IMR-90 (cell line): Measurements from ENCODE around the gene SDK1.

Experiments used
- BHLHE40 ChIP-seq: fragments of 150-350 bp; IDR thresholded peaks from 2 replicates; pipeline ENCODE4 v1.6.1; 2016; ENCODE audit warnings: mild to moderate bottlenecking, low read depth, low read length
- CEBPB ChIP-seq: IDR thresholded peaks from 2 replicates; pipeline ENCODE4 v1.6.1; 2012; ENCODE audit warnings: low read depth, low read length, improper control_type of control experiment
- FOS ChIP-seq: fragments of 150-350 bp; IDR thresholded peaks from 2 replicates; pipeline ENCODE4 v1.6.1; 2016; ENCODE audit warnings: low read depth, low read length
- MAZ ChIP-seq: IDR thresholded peaks from 2 replicates; pipeline ENCODE4 v1.6.1; 2012; ENCODE audit warnings: low read depth, mild to moderate bottlenecking, low read length, improper control_type of control experiment, moderate library complexity, borderline replicate concordance
- MXI1 ChIP-seq: IDR thresholded peaks from 2 replicates; pipeline ENCODE4 v1.6.1; 2012; ENCODE audit warnings: low read depth, mild to moderate bottlenecking, low read length, moderate library complexity, borderline replicate concordance
- NFE2L2 ChIP-seq: fragments of 150-350 bp; IDR thresholded peaks from 2 replicates; pipeline ENCODE4 v1.6.1; 2016; ENCODE audit warnings: low read depth, mild to moderate bottlenecking, low read length
- POLR2A ChIP-seq: IDR thresholded peaks from 2 replicates; pipeline ENCODE4 v1.6.1; 2012; ENCODE audit warnings: mild to moderate bottlenecking, low read depth, low read length
- RAD21 ChIP-seq: IDR thresholded peaks from 2 replicates; pipeline ENCODE4 v1.6.1; 2012; ENCODE audit warnings: low read length, improper control_type of control experiment
- RCOR1 ChIP-seq: IDR thresholded peaks from 2 replicates; pipeline ENCODE4 v1.6.1; 2012; ENCODE audit warnings: mild to moderate bottlenecking, low read length, improper control_type of control experiment; ENCODE audit not compliant: insufficient replicate concordance
- RFX5 ChIP-seq: IDR thresholded peaks from 2 replicates; pipeline ENCODE4 v1.8.0; 2012; ENCODE audit warnings: low read depth, mild to moderate bottlenecking, low read length, moderate library complexity
- SMC3 ChIP-seq: fragments of 150-350 bp; IDR thresholded peaks from 2 replicates; pipeline ENCODE4 v1.6.1; 2016; ENCODE audit warnings: low read depth, mild to moderate bottlenecking, antibody characterized with exemption, low read length, moderate library complexity
- TF ChIP-seq, protein P1 (sequence below): conservative IDR thresholded peaks from 2 replicates; pipeline ENCODE4 v1.5.1; 2012; ENCODE audit warnings: mild to moderate bottlenecking, low read depth, low read length, improper control_type of control experiment
- TF ChIP-seq, protein P2 (sequence below): fragments of 150-350 bp; IDR thresholded peaks from 2 replicates; pipeline ENCODE4 v1.6.1; 2017; ENCODE audit warnings: mild to moderate bottlenecking, antibody characterized with exemption, low read length, low read depth
- TF ChIP-seq, protein P3 (sequence below): fragments of 150-350 bp; IDR thresholded peaks from 2 replicates; pipeline ENCODE4 v1.6.1; 2016; ENCODE audit warnings: low read depth, mild to moderate bottlenecking, low read length, moderate library complexity, borderline replicate concordance

DNA sequence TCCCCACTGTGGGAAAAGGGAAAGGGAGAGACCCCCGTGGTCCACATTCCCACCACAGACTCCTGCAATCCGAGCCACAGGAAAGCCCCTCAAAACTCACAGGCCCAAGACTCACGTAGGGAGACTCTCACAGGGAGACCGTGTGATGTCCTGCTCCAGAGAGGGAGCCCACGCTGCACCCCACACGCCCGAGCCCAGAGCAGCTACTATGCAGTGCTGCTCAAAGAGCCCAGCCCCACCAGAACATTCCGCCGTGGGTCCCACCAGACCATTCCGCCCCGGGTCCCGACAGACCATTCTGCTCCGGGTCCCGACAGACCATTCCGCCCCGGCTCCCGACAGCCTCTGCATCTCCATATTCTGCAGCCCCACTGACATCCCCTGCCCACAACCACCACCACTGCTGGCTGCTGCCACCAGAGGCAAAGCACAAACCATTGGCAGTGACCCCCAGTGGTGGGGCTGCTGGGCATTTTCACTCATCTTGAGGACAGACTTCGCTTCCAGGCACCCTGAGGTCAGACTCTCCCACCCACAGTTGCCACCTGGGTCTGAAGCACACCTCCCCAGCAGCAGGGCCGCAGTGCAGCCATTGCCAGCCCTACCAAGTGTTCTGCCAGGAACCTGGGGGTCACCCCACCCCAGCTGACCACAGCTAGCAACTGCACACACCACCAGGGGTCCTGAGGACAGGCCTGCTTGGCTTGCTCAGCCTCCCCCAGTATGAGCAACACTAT, 755.7 kb downstream of the SDK1 start:
- TF ChIP-seq POLR2A, result no peak
- TF ChIP-seq, protein P1, sequence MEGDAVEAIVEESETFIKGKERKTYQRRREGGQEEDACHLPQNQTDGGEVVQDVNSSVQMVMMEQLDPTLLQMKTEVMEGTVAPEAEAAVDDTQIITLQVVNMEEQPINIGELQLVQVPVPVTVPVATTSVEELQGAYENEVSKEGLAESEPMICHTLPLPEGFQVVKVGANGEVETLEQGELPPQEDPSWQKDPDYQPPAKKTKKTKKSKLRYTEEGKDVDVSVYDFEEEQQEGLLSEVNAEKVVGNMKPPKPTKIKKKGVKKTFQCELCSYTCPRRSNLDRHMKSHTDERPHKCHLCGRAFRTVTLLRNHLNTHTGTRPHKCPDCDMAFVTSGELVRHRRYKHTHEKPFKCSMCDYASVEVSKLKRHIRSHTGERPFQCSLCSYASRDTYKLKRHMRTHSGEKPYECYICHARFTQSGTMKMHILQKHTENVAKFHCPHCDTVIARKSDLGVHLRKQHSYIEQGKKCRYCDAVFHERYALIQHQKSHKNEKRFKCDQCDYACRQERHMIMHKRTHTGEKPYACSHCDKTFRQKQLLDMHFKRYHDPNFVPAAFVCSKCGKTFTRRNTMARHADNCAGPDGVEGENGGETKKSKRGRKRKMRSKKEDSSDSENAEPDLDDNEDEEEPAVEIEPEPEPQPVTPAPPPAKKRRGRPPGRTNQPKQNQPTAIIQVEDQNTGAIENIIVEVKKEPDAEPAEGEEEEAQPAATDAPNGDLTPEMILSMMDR, result no peak
- no peak for TF ChIP-seq SMC3
- no peak for TF ChIP-seq MAZ
- TF ChIP-seq NFE2L2, result no peak
- TF ChIP-seq, protein P2, sequence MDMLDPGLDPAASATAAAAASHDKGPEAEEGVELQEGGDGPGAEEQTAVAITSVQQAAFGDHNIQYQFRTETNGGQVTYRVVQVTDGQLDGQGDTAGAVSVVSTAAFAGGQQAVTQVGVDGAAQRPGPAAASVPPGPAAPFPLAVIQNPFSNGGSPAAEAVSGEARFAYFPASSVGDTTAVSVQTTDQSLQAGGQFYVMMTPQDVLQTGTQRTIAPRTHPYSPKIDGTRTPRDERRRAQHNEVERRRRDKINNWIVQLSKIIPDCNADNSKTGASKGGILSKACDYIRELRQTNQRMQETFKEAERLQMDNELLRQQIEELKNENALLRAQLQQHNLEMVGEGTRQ, result no peak
- TF ChIP-seq, protein P3, sequence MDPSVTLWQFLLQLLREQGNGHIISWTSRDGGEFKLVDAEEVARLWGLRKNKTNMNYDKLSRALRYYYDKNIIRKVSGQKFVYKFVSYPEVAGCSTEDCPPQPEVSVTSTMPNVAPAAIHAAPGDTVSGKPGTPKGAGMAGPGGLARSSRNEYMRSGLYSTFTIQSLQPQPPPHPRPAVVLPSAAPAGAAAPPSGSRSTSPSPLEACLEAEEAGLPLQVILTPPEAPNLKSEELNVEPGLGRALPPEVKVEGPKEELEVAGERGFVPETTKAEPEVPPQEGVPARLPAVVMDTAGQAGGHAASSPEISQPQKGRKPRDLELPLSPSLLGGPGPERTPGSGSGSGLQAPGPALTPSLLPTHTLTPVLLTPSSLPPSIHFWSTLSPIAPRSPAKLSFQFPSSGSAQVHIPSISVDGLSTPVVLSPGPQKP, result no peak
- TF ChIP-seq RCOR1, result no peak
- no peak for TF ChIP-seq BHLHE40
- TF ChIP-seq RAD21, result no peak
- no peak for TF ChIP-seq FOS
- TF ChIP-seq RFX5, result no peak
- TF ChIP-seq CEBPB, result no peak
- no peak for TF ChIP-seq MXI1
